ENCODE results near the gene ZBTB8A. TPM values are rescaled to one million over a fixed set of nuclear protein-coding genes. Genes with fewer than 3 reads are reported as not detected.

ZBTB8A gene
- total RNA-seq (2022; extraction: Qiagen RNA extraction; ENCODE audit: low read depth) = 2.9 to 4.6 TPM (median 4.0 TPM) in 5 replicates

DNA sequence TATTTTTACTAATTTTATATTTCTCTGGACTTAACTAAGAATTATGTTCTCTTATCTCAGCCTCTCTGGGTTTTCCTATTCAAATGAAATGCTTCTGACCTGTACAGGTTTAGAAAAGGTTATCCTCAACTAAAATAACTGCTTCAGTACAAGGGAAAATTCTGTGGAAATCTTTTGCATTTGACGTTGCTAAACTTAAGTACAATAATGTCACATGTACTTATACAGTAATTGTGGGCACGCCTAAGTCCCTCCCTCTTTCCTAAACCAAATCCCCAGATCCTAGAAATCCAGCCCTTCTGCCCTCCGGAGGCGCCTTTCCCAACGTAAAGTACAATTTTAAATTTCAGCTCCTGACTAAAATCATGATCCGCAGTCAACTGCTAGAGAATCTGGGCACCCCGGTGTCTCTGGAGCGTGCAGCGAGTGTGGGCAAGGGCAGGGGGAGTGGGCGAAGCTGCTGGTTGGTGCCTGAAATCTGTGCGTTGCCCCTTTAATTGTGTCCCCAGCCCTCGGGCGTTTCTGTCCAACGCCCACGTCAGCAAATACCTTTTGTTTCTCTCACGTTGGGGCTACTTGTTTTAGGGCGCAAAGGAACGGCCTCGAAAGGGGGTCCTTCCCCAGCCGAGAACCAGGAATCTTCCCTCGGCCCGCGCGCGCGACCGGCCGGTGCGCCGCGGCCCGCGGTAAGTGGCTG, at the start of gene ZBTB8A:
Gene ZBTB8A (plus strand): TSS at position 541 of the 697 bp plus-strand sequence. CDS start 53,505 bp downstream, outside the sequence.

DNA sequence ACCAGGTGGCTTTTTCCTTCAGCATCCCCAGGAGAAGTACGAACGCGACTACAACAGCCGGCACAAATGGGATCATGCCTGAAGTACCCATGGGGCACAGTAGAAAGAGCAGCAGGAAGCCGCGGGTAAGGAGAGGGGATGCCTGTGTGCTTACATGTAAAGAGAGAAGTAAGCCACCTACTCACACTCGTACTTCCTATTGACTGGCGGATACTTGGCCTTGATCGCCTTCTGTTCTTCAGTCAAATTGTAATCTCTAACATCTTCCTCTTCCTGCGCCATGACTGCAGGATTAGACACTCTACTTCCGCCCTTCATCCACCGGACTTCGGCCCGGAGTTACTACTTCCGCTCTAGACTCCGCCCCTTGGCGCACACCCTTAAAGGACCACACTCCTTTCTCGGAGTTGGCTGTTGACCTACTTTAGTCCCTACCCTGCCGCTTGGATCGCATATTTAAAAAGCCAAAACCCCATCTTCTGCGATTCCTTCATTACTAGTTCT, 111.1 kb downstream of the ZBTB8A start, which contains the start of gene ZBTB8OS:
Gene ZBTB8OS (minus strand): TSS at position 303 of the 504 bp plus-strand sequence. CDS start 21 bp downstream, at position 282.

DNA sequence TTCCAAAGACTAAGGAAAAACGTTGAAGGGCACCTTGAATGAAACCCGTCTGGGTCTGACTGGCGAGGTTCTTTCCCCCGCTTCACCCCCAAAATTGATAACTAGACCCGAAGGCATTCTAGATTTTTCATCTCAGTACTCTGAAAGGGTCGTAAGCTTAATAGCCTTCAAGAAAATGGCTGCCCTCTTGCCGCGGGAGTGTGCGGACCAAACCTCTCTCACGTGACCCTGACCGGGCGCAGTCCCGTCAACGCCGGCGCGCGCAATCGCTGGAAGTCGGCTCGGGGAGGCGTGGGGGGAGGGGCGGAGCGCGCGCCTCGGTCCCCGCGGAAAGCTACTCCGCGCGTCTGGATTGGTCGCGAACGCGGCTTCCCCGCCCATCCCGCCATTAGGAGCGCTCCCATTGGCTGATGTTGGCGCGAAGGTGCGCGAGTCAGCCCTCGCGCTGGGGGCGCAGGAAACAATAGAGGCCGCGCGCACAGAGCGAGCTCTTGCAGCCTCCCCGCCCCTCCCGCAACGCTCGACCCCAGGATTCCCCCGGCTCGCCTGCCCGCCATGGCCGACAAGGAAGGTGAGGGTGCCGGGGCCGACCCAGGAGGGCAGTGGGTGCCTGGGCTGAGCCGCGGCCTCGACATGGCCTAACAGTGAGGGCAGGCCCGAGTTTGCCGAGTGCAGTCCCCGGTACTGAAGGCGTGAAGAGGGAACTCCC, 111.7 kb downstream of the ZBTB8A start, which contains the start of gene RBBP4:
Gene RBBP4 (plus strand): TSS at position 457 of the 709 bp plus-strand sequence. CDS start 99 bp downstream, at position 556.

Other genes starting within 250 kb of the ZBTB8A start
- gene HDAC1, start 247.3 kb upstream of the ZBTB8A start, total RNA-seq (2022; extraction: Qiagen RNA extraction; ENCODE audit: low read depth) = 58.2 to 63.0 TPM (median 61.7 TPM) in 5 replicates
- gene MARCKSL1, start 203.2 kb upstream of the ZBTB8A start, total RNA-seq (2022; extraction: Qiagen RNA extraction; ENCODE audit: low read depth) = 57.0 to 80.7 TPM (median 72.8 TPM) in 5 replicates
- 1.8 to 5.2 TPM (median 4.0 TPM) in 5 replicates for gene FAM229A, start 176.9 kb upstream of the ZBTB8A start, total RNA-seq (2022; extraction: Qiagen RNA extraction; ENCODE audit: low read depth)
- 0.09 to 0.37 TPM in 2 of 5 replicates, not detected in the others for gene TSSK3, start 176.9 kb upstream of the ZBTB8A start, total RNA-seq (2022; extraction: Qiagen RNA extraction; ENCODE audit: low read depth)
- gene BSDC1, start 145.0 kb upstream of the ZBTB8A start, total RNA-seq (2022; extraction: Qiagen RNA extraction; ENCODE audit: low read depth) = 19.5 to 22.7 TPM (median 21.8 TPM) in 5 replicates
- gene ZBTB8B, start 74.4 kb upstream of the ZBTB8A start, total RNA-seq (2022; extraction: Qiagen RNA extraction; ENCODE audit: low read depth) = 0.01 TPM in 2 of 5 replicates, not detected in the others
- 35.6 to 52.3 TPM (median 38.9 TPM) in 5 replicates for gene ZBTB8OS, start 111.1 kb downstream of the ZBTB8A start, total RNA-seq (2022; extraction: Qiagen RNA extraction; ENCODE audit: low read depth)
- 77.1 to 92.4 TPM (median 86.5 TPM) in 5 replicates for gene RBBP4, start 111.8 kb downstream of the ZBTB8A start, total RNA-seq (2022; extraction: Qiagen RNA extraction; ENCODE audit: low read depth)
- 9.6 to 16.2 TPM (median 10.9 TPM) in 5 replicates for gene SYNC, start 163.3 kb downstream of the ZBTB8A start, total RNA-seq (2022; extraction: Qiagen RNA extraction; ENCODE audit: low read depth)

Data from A549 treated with DMSO at 1 μM for 4 hours (cell line).